ENCODE data around the gene CFAP251.
"Not testable (repeated sequence)": the region's sequence is repeated elsewhere in the genome, so short reads cannot be mapped to it uniquely, and the experiment has no call there.

The CFAP251 gene

DNA sequence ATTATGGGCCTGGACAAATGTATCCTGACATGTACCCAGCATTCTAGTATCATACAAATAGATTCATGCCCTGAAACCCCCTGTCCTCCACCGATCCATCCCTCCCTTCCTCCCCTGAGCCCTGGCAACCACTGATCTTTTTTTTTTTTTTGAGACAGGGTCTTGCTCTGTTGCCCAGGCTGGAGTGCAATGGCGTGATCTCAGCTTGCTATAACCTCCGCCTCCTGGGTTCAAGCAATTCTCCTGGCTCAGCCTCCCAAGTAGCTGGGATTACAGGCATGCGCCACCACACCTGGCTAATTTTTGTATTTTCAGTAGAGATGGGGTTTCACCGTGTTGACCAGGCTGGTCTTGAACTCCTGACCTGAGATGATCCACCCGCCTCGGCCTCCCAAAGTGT is 11.2 kb downstream of the CFAP251 start:
- H3K4me3 ChIP-seq (ENCODE audit: insufficient read depth, low read depth, low read length); H3K27ac ChIP-seq (ENCODE audit: insufficient read depth, low read depth, low read length, poor library complexity, severe bottlenecking); H3K27me3 ChIP-seq (ENCODE audit: control insufficient read depth, insufficient read depth, low read length, poor library complexity, severe bottlenecking); H3K4me1 ChIP-seq (ENCODE audit: control insufficient read depth, insufficient read depth, low read length); H3K9me3 ChIP-seq (ENCODE audit: control insufficient read depth, low read length); H3K36me3 ChIP-seq (ENCODE audit: control insufficient read depth, insufficient read depth, low read length): not testable (repeated sequence)
- 90 to 93% methylated on average over 7 of the region's 7 CpGs for WGBS, 2 experiments

DNA sequence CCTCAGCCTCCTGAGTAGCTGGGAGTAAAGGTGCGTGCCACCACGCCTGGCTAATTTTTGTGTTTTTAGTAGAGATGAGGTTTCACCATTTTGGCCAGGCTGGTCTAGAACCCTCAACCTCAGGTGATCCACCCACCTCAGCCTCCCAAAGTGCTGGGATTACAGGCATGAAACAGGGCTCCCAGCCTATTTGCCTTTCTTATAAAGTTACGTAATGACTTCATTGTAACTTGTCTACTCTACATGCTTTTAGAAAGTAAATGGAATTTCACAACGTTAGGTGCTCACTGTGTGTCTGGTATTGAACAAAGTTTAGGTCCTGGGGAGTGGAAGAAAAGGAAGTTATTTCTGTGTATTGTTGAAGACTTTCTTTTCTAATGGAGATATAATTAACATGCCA is 12.5 kb downstream of the CFAP251 start:
- Histone ChIP-seq H3K27me3 (ENCODE audit: control insufficient read depth, insufficient read depth, low read length, poor library complexity, severe bottlenecking) (no peaks in the 10 kb centered on the region), H3K36me3 (ENCODE audit: control insufficient read depth, insufficient read depth, low read length) (no peaks in the 10 kb centered on the region), H3K4me1 (ENCODE audit: control insufficient read depth, insufficient read depth, low read length) (no peaks in the 10 kb centered on the region), H3K27ac (ENCODE audit: insufficient read depth, low read depth, low read length, poor library complexity, severe bottlenecking) (no peak overlapping the region), H3K9me3 (ENCODE audit: control insufficient read depth, low read length) (no peaks in the 10 kb centered on the region), H3K4me3 (ENCODE audit: insufficient read depth, low read depth, low read length) (no peak overlapping the region)
- 88 to 91% methylated on average over 4 of the region's 4 CpGs for WGBS, 2 experiments

DNA sequence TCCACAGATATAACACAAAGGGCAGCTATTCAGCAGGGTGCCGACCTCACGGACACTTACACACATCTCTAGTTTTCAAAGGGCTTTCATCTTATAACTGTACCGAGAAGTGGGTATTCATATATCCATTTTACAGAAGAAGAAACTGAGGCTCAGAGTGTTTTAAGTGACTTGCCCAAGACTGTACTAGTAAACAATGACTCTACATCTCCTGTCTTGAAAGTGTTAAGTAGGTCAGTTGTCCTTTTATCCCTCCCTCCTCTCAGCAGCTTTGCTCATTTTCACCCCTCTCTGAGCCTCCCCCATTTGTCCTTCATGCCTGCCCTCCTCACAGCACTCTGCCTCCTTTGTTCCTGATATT is 13.8 kb downstream of the CFAP251 start:
- H3K27me3 ChIP-seq (ENCODE audit: control insufficient read depth, insufficient read depth, low read length, poor library complexity, severe bottlenecking), result no peaks in the 10 kb centered on the region
- WGBS, 2 experiments, result 95 to 98% methylated on average over 3 of the region's 3 CpGs

DNA sequence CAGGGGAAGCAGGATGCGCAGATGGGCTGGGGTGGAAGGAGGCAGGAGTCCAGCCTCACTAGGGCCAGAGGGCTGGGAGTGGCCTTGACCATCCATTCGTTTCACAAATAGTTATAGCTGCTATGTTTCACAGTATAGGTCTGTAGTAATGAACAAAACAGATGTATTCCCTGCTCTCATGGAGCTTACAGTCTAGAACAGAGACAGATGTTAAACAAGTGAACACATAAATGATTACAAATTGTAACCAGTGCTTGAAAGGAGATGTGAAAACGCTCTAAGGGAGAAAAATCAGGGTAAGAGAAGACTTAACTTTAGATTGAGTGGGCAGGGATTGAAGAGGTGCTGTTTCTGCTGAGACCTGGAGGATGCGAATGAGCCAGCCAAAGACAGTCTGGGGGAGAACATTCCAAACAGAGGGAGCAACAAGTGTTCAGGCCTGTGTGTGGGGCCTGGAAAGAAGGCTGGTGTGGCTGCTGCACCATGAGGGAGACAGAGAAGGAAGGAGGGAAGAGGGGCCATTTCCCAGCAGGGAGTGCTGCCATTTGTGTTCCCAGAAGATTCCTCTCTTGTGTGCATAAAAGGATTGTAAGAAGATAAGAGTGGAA is 14.6 kb downstream of the CFAP251 start:
- Histone ChIP-seq H3K4me1 (ENCODE audit: control insufficient read depth, insufficient read depth, low read length) (no peaks in the 10 kb centered on the region), H3K9me3 (ENCODE audit: control insufficient read depth, low read length) (no peaks in the 10 kb centered on the region), H3K27me3 (ENCODE audit: control insufficient read depth, insufficient read depth, low read length, poor library complexity, severe bottlenecking) (no peaks in the 10 kb centered on the region), H3K27ac (ENCODE audit: insufficient read depth, low read depth, low read length, poor library complexity, severe bottlenecking) (no peak overlapping the region), H3K4me3 (ENCODE audit: insufficient read depth, low read depth, low read length) (no peak overlapping the region), H3K36me3 (ENCODE audit: control insufficient read depth, insufficient read depth, low read length) (no peaks in the 10 kb centered on the region)
- WGBS, 2 experiments, result 97% methylated on average over 4 of the region's 4 CpGs

More for the DNA sequence above, 13.8 kb downstream of the CFAP251 start:
- no peak overlapping the region for H3K27ac ChIP-seq (ENCODE audit: insufficient read depth, low read depth, low read length, poor library complexity, severe bottlenecking)
- no peak overlapping the region for H3K4me3 ChIP-seq (ENCODE audit: insufficient read depth, low read depth, low read length)
- no peaks in the 10 kb centered on the region for H3K36me3 ChIP-seq (ENCODE audit: control insufficient read depth, insufficient read depth, low read length)
- no peaks in the 10 kb centered on the region for H3K9me3 ChIP-seq (ENCODE audit: control insufficient read depth, low read length)
- no peaks in the 10 kb centered on the region for H3K4me1 ChIP-seq (ENCODE audit: control insufficient read depth, insufficient read depth, low read length)

DNA sequence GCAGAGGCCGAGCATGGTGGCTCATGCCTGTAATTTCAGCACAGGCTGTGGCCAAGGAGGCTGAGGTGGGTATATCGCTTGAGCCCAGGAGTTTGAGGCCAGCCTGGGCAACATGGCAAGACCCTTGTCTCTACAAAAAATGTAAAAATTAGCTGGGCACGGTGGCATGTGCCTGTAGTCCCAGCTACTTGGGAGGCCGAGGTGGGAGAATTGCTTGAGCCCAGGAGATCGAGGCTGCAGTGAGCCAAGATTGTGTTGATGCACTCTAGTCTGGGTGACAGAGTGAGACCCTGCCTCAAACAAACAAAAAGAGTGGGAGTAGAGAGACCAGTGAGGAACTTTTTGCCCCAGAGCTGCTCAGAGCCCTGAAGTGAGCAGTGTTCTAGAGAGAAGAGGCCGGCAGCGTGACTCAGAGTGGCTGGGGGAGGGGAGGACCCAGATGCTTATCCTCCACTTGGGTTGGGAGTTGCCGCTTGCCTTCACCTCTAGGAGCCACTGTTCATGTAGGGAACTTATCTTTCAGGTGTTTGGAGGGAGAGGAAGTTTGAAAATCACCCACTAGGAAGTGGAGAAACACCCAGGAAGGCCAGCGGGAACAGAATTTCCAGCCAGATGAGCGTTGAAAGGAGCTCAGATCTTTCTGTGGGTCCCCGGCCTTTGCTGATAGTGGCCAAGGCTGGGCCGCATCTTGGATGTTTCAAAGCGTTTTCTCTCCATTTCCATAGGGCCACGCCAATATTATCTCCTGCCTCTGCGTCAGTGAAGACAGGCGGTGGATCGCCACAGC is 15.3 kb downstream of the CFAP251 start:
- no peak overlapping the region for H3K27ac ChIP-seq (ENCODE audit: insufficient read depth, low read depth, low read length, poor library complexity, severe bottlenecking)
- H3K36me3 ChIP-seq (ENCODE audit: control insufficient read depth, insufficient read depth, low read length), result no peaks in the 10 kb centered on the region
- H3K9me3 ChIP-seq (ENCODE audit: control insufficient read depth, low read length), result no peaks in the 10 kb centered on the region
- WGBS, 2 experiments, result 77 to 80% methylated on average over 17 of the region's 17 CpGs
- no peaks in the 10 kb centered on the region for H3K4me1 ChIP-seq (ENCODE audit: control insufficient read depth, insufficient read depth, low read length)
- no peak overlapping the region for H3K4me3 ChIP-seq (ENCODE audit: insufficient read depth, low read depth, low read length)
- H3K27me3 ChIP-seq (ENCODE audit: control insufficient read depth, insufficient read depth, low read length, poor library complexity, severe bottlenecking), result no peaks in the 10 kb centered on the region

DNA sequence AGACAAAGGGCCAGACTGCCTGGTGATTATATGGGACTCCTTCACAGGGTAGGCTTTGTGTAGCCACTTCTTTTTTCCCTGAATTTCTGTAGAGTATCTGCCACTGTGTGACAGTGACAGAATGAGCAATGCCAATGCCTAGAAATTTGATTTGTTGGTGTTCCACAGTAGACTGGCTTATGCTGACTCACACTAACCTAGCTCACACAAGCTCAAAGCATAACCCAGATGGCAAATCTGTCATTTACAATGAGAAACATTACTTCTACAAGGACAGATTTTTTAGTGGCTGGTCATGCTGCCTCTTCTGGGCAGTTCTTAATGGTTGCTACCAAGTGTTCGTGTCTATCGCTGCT is 15.9 kb downstream of the CFAP251 start:
- H3K36me3 ChIP-seq (ENCODE audit: control insufficient read depth, insufficient read depth, low read length), result no peaks in the 10 kb centered on the region
- no peaks in the 10 kb centered on the region for H3K9me3 ChIP-seq (ENCODE audit: control insufficient read depth, low read length)
- 86 to 98% methylated on average over 2 of the region's 2 CpGs for WGBS, 2 experiments
- no peaks in the 10 kb centered on the region for H3K4me1 ChIP-seq (ENCODE audit: control insufficient read depth, insufficient read depth, low read length)
- no peak overlapping the region for H3K27ac ChIP-seq (ENCODE audit: insufficient read depth, low read depth, low read length, poor library complexity, severe bottlenecking)
- H3K4me3 ChIP-seq (ENCODE audit: insufficient read depth, low read depth, low read length), result no peak overlapping the region
- no peaks in the 10 kb centered on the region for H3K27me3 ChIP-seq (ENCODE audit: control insufficient read depth, insufficient read depth, low read length, poor library complexity, severe bottlenecking)

DNA sequence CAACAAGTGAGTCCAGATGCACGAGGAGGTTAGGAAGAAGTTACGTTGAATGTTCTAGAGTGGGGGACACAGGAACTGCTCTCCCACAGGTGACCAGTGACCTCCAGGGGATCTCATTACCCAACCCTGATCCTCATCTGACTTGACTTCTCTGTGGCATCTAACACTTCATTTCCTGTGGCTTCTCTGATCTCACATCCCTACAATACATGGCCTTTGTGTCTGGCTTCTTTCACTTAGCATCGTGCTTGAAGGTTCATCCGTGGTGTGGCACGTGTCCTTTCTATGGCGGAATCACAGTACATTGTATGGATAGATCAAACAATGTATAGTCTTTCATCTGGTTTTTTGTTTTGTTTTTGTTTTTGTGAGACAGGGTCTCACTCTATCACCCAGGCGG is 19.3 kb downstream of the CFAP251 start:
- no peaks in the 10 kb centered on the region for H3K4me1 ChIP-seq (ENCODE audit: control insufficient read depth, insufficient read depth, low read length)
- 96 to 97% methylated on average over 7 of the region's 7 CpGs for WGBS, 2 experiments
- no peaks in the 10 kb centered on the region for H3K27me3 ChIP-seq (ENCODE audit: control insufficient read depth, insufficient read depth, low read length, poor library complexity, severe bottlenecking)
- H3K4me3 ChIP-seq (ENCODE audit: insufficient read depth, low read depth, low read length), result no peak overlapping the region
- no peaks in the 10 kb centered on the region for H3K9me3 ChIP-seq (ENCODE audit: control insufficient read depth, low read length)
- no peaks in the 10 kb centered on the region for H3K36me3 ChIP-seq (ENCODE audit: control insufficient read depth, insufficient read depth, low read length)
- no peak overlapping the region for H3K27ac ChIP-seq (ENCODE audit: insufficient read depth, low read depth, low read length, poor library complexity, severe bottlenecking)

DNA sequence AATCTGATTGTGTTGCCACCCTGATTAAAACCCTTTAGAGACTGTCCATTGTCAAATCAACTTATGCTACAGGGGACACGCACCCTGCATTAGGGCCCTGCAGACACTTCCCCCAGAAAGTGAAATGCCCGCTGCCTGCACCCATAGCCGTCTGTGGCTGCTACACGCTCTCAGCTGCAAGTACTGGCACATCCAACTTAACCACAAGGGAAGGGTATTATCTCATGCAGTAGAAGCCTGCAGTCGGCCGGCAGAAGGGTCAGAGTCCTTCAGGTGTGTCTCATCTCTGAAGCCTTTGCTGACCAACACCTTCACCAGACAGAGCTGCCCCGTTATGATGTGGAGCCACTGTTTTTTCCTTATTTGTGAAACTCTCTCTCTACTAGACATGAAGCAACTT is 20.8 kb downstream of the CFAP251 start:
- WGBS, 2 experiments, result 90 to 91% methylated on average over 7 of the region's 7 CpGs
- no peak overlapping the region for H3K4me3 ChIP-seq (ENCODE audit: insufficient read depth, low read depth, low read length)

DNA sequence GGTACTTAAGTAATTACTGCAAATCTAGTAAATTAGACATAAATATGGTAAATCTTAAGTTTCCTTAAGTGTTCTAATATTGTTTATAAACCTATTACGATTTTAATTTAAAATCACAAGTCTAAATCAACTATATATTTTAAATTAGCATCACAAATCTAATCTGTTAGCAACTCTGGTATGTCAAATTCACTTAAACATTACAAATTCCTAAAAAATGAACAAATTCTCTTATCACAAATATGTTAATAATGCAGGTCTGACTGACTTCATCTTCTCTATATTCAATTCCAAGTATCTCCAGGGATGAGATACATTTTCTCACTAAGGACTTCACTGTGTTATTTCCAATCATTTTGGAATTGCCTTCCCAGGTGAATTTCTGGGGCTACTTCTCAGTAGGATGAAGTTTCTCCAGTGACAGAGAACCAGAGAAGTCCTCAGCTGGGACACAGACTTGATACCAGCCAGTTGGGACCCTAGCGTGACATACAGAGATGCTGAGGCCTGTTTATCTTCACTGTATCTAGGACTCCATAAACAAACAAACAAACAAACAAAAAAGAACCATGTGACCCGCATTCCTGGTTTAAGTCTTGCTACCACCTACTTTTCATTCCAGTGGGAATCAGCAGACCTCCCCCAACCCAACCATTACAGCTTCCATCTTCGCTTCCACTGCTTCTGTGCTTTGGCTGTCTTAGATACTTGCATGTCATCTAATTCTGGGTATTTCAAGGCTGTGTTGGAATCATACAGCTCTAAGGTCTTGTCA is 21.8 kb downstream of the CFAP251 start:
- Histone ChIP-seq H3K9me3 (ENCODE audit: control insufficient read depth, low read length) (no peaks in the 10 kb centered on the region), H3K27me3 (ENCODE audit: control insufficient read depth, insufficient read depth, low read length, poor library complexity, severe bottlenecking) (no peaks in the 10 kb centered on the region)

More for the DNA sequence above, 20.8 kb downstream of the CFAP251 start:
- Histone ChIP-seq H3K4me1 (ENCODE audit: control insufficient read depth, insufficient read depth, low read length) (no peaks in the 10 kb centered on the region), H3K36me3 (ENCODE audit: control insufficient read depth, insufficient read depth, low read length) (no peaks in the 10 kb centered on the region), H3K9me3 (ENCODE audit: control insufficient read depth, low read length) (no peaks in the 10 kb centered on the region), H3K27me3 (ENCODE audit: control insufficient read depth, insufficient read depth, low read length, poor library complexity, severe bottlenecking) (no peaks in the 10 kb centered on the region), H3K27ac (ENCODE audit: insufficient read depth, low read depth, low read length, poor library complexity, severe bottlenecking) (no peak overlapping the region)

DNA sequence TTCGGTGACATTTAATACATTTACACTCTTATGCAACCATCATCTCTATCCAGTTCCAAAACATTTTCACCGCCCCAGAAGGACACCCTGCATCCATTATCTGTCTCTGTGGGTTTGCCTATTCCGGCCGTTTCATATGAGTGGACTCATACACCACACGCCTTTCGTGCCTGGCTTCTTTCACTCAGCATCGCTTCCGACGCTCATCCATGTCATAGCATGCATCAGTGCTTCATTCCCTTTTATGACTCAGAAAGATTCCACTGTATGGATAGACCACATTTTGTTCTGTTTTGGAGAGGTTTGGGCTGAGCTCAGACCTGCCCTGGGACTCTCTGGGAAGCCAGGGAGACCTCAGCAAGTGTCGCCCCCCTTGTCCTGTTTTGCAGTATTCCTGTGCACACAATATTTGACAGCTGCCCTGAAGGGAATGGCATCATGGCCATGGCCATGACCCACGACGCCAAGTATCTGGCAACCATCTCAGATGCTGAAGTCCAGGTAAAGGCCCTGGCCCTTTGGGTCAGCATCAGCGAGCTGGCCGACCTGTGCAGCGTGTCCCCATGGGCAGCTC is 23.8 kb downstream of the CFAP251 start:
- Histone ChIP-seq H3K4me1 (ENCODE audit: control insufficient read depth, insufficient read depth, low read length) (no peaks in the 10 kb centered on the region), H3K9me3 (ENCODE audit: control insufficient read depth, low read length) (no peaks in the 10 kb centered on the region), H3K27me3 (ENCODE audit: control insufficient read depth, insufficient read depth, low read length, poor library complexity, severe bottlenecking) (no peaks in the 10 kb centered on the region), H3K4me3 (ENCODE audit: insufficient read depth, low read depth, low read length) (no peak overlapping the region), H3K36me3 (ENCODE audit: control insufficient read depth, insufficient read depth, low read length) (no peaks in the 10 kb centered on the region), H3K27ac (ENCODE audit: insufficient read depth, low read depth, low read length, poor library complexity, severe bottlenecking) (no peak overlapping the region)
- WGBS, 2 experiments, result 94 to 97% methylated on average over 15 of the region's 15 CpGs

More for the DNA sequence above, 21.8 kb downstream of the CFAP251 start:
- no peaks in the 10 kb centered on the region for H3K4me1 ChIP-seq (ENCODE audit: control insufficient read depth, insufficient read depth, low read length)
- H3K27ac ChIP-seq (ENCODE audit: insufficient read depth, low read depth, low read length, poor library complexity, severe bottlenecking), result no peak overlapping the region
- H3K4me3 ChIP-seq (ENCODE audit: insufficient read depth, low read depth, low read length), result no peak overlapping the region
- H3K36me3 ChIP-seq (ENCODE audit: control insufficient read depth, insufficient read depth, low read length), result no peaks in the 10 kb centered on the region
- 93 to 96% methylated on average over 4 of the region's 4 CpGs for WGBS, 2 experiments

Data from ectodermal cell (in vitro differentiated cells).